Loucy (cell line): ENCODE measurements around the gene PRDM2.

ENCODE experiments used
- CTCF ChIP-seq: fragments of 200-600 bp; sonication (generic); conservative IDR thresholded peaks from 2 replicates; pipeline ENCODE4 v1.5.1; 2014; ENCODE audit warnings: mild to moderate bottlenecking, antibody characterized with exemption, low read length
- EZH2phosphoT487 ChIP-seq: fragments of 200-600 bp; IDR thresholded peaks from 2 replicates; pipeline ENCODE4 v1.6.1; 2018; ENCODE audit warnings: antibody characterized with exemption, mild to moderate bottlenecking, moderate library complexity, borderline replicate concordance

- TF ChIP-seq CTCF (no peak), EZH2phosphoT487 (no peak)
Observed at GRCh38 chr1:13666317-13666716, 33.7 kb upstream of the PRDM2 start.
